Ishikawa (cell line): ENCODE measurements around the gene RSPH4A.

ENCODE experiments used
- CEBPB ChIP-seq: IDR thresholded peaks from 2 replicates; pipeline ENCODE4 v1.6.1; 2012
- EGR1 ChIP-seq: IDR thresholded peaks from 2 replicates; pipeline ENCODE4 v1.6.1; 2012
- FOXM1 ChIP-seq: IDR thresholded peaks from 2 replicates; pipeline ENCODE4 v1.6.1; 2012; ENCODE audit warnings: low read depth, borderline replicate concordance
- MAX ChIP-seq: IDR thresholded peaks from 2 replicates; pipeline ENCODE4 v1.6.1; 2012
- NFIC ChIP-seq: IDR thresholded peaks from 2 replicates; pipeline ENCODE4 v1.6.1; 2012
- RAD21 ChIP-seq: IDR thresholded peaks from 2 replicates; pipeline ENCODE4 v1.6.1; 2012; ENCODE audit warnings: low read depth
- USF1 ChIP-seq: IDR thresholded peaks from 2 replicates; pipeline ENCODE4 v1.6.1; 2012
- ZBTB7A ChIP-seq: IDR thresholded peaks from 2 replicates; pipeline ENCODE4 v1.6.1; 2012; ENCODE audit warnings: low read depth

The RSPH4A gene

GRCh38 chr6:116682334-116682712 lies 66.0 kb downstream of the RSPH4A start:
- TF ChIP-seq NFIC (no peak), MAX (no peak), EGR1 (no peak), CEBPB (no peak), ZBTB7A (no peak), USF1 (no peak), RAD21 (no peak), FOXM1 (no peak)
